ENCODE measurements around the gene APOF. TPM values are rescaled to one million over a fixed set of nuclear protein-coding genes. Genes with fewer than 3 reads are reported as not detected.
A peak's percentile ranks its signal among the peaks of the same experiment; 100 is the strongest.

The APOF gene
- total and polyA plus RNA-seq, 2 of the 13 experiments (the other 11 are each of a cell fraction or from before 2014, with no cell fraction given), result 3.3 to 23.9 TPM

GRCh38 chr12:56361487-56362129, 1.0 kb downstream of the APOF start (continued):
- peak; percentile 68; the same call in 1 of the 2 replicates for TF ChIP-seq ZNF430 (CRISPR knock-in tag; IDR thresholded peaks at IDR 0.05)
- TF ChIP-seq, protein P1, sequence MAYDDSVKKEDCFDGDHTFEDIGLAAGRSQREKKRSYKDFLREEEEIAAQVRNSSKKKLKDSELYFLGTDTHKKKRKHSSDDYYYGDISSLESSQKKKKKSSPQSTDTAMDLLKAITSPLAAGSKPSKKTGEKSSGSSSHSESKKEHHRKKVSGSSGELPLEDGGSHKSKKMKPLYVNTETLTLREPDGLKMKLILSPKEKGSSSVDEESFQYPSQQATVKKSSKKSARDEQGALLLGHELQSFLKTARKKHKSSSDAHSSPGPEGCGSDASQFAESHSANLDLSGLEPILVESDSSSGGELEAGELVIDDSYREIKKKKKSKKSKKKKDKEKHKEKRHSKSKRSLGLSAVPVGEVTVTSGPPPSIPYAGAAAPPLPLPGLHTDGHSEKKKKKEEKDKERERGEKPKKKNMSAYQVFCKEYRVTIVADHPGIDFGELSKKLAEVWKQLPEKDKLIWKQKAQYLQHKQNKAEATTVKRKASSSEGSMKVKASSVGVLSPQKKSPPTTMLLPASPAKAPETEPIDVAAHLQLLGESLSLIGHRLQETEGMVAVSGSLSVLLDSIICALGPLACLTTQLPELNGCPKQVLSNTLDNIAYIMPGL (CRISPR knock-in tag; IDR thresholded peaks at IDR 0.05; ENCODE audit: borderline replicate concordance in 1 of 2, low read depth in 1 of 2), result no peak
- TF ChIP-seq PATZ1 (CRISPR knock-in tag; IDR thresholded peaks at IDR 0.05), result no peak
- TF ChIP-seq RBAK (CRISPR knock-in tag; IDR thresholded peaks at IDR 0.05), result no peak
- no peak for TF ChIP-seq TFE3 (CRISPR knock-in tag; IDR thresholded peaks at IDR 0.05)
- TF ChIP-seq ZNF841 (CRISPR knock-in tag; IDR thresholded peaks at IDR 0.05; ENCODE audit: borderline replicate concordance), result no peak
- TF ChIP-seq AGO2 (optimal IDR thresholded peaks at IDR 0.05; ENCODE audit: low read depth, low read length), result no peak
- TF ChIP-seq TGIF2 (CRISPR knock-in tag; IDR thresholded peaks at IDR 0.05), result no peak
- no peak for TF ChIP-seq HMGXB3 (CRISPR knock-in tag; IDR thresholded peaks at IDR 0.05; ENCODE audit: borderline replicate concordance)
- TF ChIP-seq, protein P2, sequence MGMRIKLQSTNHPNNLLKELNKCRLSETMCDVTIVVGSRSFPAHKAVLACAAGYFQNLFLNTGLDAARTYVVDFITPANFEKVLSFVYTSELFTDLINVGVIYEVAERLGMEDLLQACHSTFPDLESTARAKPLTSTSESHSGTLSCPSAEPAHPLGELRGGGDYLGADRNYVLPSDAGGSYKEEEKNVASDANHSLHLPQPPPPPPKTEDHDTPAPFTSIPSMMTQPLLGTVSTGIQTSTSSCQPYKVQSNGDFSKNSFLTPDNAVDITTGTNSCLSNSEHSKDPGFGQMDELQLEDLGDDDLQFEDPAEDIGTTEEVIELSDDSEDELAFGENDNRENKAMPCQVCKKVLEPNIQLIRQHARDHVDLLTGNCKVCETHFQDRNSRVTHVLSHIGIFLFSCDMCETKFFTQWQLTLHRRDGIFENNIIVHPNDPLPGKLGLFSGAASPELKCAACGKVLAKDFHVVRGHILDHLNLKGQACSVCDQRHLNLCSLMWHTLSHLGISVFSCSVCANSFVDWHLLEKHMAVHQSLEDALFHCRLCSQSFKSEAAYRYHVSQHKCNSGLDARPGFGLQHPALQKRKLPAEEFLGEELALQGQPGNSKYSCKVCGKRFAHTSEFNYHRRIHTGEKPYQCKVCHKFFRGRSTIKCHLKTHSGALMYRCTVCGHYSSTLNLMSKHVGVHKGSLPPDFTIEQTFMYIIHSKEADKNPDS (CRISPR knock-in tag; IDR thresholded peaks at IDR 0.05), result no peak; the same call in 1 of the 2 replicates
- no peak; the same call in 1 of the 2 replicates for TF ChIP-seq ZFP91 (CRISPR knock-in tag; IDR thresholded peaks at IDR 0.05; ENCODE audit: borderline replicate concordance)
- TF ChIP-seq BRF2 (CRISPR knock-in tag; IDR thresholded peaks at IDR 0.05), result no peak
